Measurements from ENCODE around the gene TTC24. TPM values are rescaled to one million over a fixed set of nuclear protein-coding genes. Genes with fewer than 3 reads are reported as not detected.

TTC24 gene
- total RNA-seq, 1 donor from 2014 or later = not detected

- Mint-ChIP-seq H3K27me3 (ENCODE audit: unreplicated experiment) (peaks cover 2% of the 10 kb centered on the region), H3K27ac (ENCODE audit: unreplicated experiment) (no peak overlapping the region), H3K4me3 (ENCODE audit: unreplicated experiment) (no peak overlapping the region), H3K4me1 (ENCODE audit: unreplicated experiment) (no peaks in the 10 kb centered on the region), H3K9me3 (ENCODE audit: unreplicated experiment) (no peaks in the 10 kb centered on the region), H3K36me3 (ENCODE audit: low read depth, unreplicated experiment) (peaks cover 19% of the 10 kb centered on the region)
- TF ChIP-seq CTCF (IDR thresholded peaks at IDR 0.05; ENCODE audit: unreplicated experiment) = no peak
- DNase-seq (ENCODE audit: low spot score) = no peak
Observed at GRCh38 chr1:156553860-156554485, 25.6 kb upstream of the TTC24 start.

- no peaks in the 10 kb centered on the region for H3K9me3 Mint-ChIP-seq (ENCODE audit: unreplicated experiment)
- DNase-seq (ENCODE audit: low spot score) = no peak
- peaks cover 29% of the 10 kb centered on the region for H3K36me3 Mint-ChIP-seq (ENCODE audit: low read depth, unreplicated experiment)
- TF ChIP-seq CTCF (IDR thresholded peaks at IDR 0.05; ENCODE audit: unreplicated experiment) = no peak
- peaks cover 2% of the 10 kb centered on the region for H3K27me3 Mint-ChIP-seq (ENCODE audit: unreplicated experiment)
- H3K4me3 Mint-ChIP-seq (ENCODE audit: unreplicated experiment) = no peak overlapping the region
- no peak overlapping the region for H3K27ac Mint-ChIP-seq (ENCODE audit: unreplicated experiment)
- no peaks in the 10 kb centered on the region for H3K4me1 Mint-ChIP-seq (ENCODE audit: unreplicated experiment)
Observed at GRCh38 chr1:156554971-156555370, 24.6 kb upstream of the TTC24 start.

DNA sequence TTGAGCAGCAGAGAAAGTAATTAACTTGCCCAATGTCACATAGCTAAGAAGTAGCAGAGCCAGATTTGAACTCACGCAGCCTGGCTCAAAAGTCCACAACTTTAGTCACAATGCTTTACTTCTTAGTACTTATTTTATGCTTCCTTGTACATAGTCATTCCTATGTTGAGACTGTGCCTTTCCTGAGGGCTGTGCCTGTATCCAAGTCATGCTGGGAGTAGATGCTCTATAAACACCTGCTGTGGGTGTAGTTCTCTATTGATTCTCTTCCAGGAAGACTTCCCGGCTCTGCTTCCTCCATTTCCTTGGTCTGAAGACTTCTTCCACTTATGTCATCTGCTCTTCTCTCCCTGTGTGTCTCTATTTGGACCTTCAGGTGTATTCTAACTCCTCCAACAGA lies 23.8 kb upstream of the TTC24 start:
- no peak for TF ChIP-seq CTCF (IDR thresholded peaks at IDR 0.05; ENCODE audit: unreplicated experiment)
- Mint-ChIP-seq H3K4me3 (ENCODE audit: unreplicated experiment) (no peak overlapping the region), H3K27me3 (ENCODE audit: unreplicated experiment) (peaks cover 2% of the 10 kb centered on the region), H3K4me1 (ENCODE audit: unreplicated experiment) (no peaks in the 10 kb centered on the region), H3K36me3 (ENCODE audit: low read depth, unreplicated experiment) (peaks cover 27% of the 10 kb centered on the region), H3K27ac (ENCODE audit: unreplicated experiment) (no peak overlapping the region), H3K9me3 (ENCODE audit: unreplicated experiment) (no peaks in the 10 kb centered on the region)
- DNase-seq (ENCODE audit: low spot score) = no peak

GRCh38 chr1:156556354-156556753 lies 23.2 kb upstream of the TTC24 start:
- peaks cover 25% of the 10 kb centered on the region for H3K36me3 Mint-ChIP-seq (ENCODE audit: low read depth, unreplicated experiment)
- H3K27ac Mint-ChIP-seq (ENCODE audit: unreplicated experiment) = no peak overlapping the region
- DNase-seq (ENCODE audit: low spot score) = no peak
- TF ChIP-seq CTCF (IDR thresholded peaks at IDR 0.05; ENCODE audit: unreplicated experiment) = no peak
- H3K9me3 Mint-ChIP-seq (ENCODE audit: unreplicated experiment) = no peaks in the 10 kb centered on the region
- H3K27me3 Mint-ChIP-seq (ENCODE audit: unreplicated experiment) = peaks cover 2% of the 10 kb centered on the region
- H3K4me1 Mint-ChIP-seq (ENCODE audit: unreplicated experiment) = no peaks in the 10 kb centered on the region
- H3K4me3 Mint-ChIP-seq (ENCODE audit: unreplicated experiment) = no peak overlapping the region

- DNase-seq (ENCODE audit: low spot score) = no peak
- H3K4me1 Mint-ChIP-seq (ENCODE audit: unreplicated experiment) = peaks cover 4% of the 10 kb centered on the region
- no peak for TF ChIP-seq CTCF (IDR thresholded peaks at IDR 0.05; ENCODE audit: unreplicated experiment)
- no peak overlapping the region for H3K4me3 Mint-ChIP-seq (ENCODE audit: unreplicated experiment)
- no peak overlapping the region for H3K27ac Mint-ChIP-seq (ENCODE audit: unreplicated experiment)
- peaks cover 2% of the 10 kb centered on the region for H3K27me3 Mint-ChIP-seq (ENCODE audit: unreplicated experiment)
- H3K9me3 Mint-ChIP-seq (ENCODE audit: unreplicated experiment) = no peaks in the 10 kb centered on the region
- peaks cover 20% of the 10 kb centered on the region for H3K36me3 Mint-ChIP-seq (ENCODE audit: low read depth, unreplicated experiment)
Observed at GRCh38 chr1:156559086-156559796, 20.3 kb upstream of the TTC24 start.

Measured in endothelial cell (in vitro differentiated cells).